GM13976 (cell line): ENCODE measurements around the gene DIABLO.
A peak's percentile ranks its signal among the peaks of the same experiment; 100 is the strongest.
"Not testable (repeated sequence)": the region's sequence is repeated elsewhere in the genome, so short reads cannot be mapped to it uniquely, and the experiment has no call there.

Experiments used
- DNase-seq: peaks from one replicate; pipeline ENCODE4 v3.0.0; 2012; ENCODE audit warnings: low spot score
- in situ Hi-C: fragments of 300-500 bp; cut with MboI; formaldehyde crosslinking; loops from one replicate; pipeline ENCODE4 v1.12.0; 2022; ENCODE audit warnings: low sequenced_read_pairs, mixed read lengths, inconsistent platforms; ENCODE audit not compliant: unreplicated experiment
- TF ChIP-seq, protein P1 (sequence below): IDR thresholded peaks from 2 replicates; pipeline ENCODE4 v1.5.1; 2012; ENCODE audit warnings: borderline replicate concordance, mild to moderate bottlenecking; ENCODE audit not compliant: insufficient read depth; ENCODE audit errors: extremely low read depth, missing control alignments, control extremely low read depth

Gene DIABLO

DNA sequence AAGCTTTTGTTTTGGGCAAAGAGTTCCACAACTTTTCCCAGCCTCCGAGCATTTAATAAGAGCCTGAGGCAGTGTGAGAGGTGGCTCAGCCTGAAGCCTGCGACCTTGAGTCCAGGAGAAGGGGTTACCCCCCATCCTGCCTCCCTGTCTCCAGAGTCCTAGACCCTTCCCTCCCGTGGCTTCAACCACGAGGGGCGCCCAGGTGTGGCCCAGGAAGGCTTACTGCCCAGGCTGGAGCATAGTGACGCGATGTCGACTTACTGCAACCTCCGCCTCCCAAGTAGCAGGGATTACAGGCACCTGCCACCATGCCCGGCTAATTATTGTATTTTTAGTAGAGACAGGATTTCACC, 42.3 kb downstream of the DIABLO start:
- TF ChIP-seq, protein P1, sequence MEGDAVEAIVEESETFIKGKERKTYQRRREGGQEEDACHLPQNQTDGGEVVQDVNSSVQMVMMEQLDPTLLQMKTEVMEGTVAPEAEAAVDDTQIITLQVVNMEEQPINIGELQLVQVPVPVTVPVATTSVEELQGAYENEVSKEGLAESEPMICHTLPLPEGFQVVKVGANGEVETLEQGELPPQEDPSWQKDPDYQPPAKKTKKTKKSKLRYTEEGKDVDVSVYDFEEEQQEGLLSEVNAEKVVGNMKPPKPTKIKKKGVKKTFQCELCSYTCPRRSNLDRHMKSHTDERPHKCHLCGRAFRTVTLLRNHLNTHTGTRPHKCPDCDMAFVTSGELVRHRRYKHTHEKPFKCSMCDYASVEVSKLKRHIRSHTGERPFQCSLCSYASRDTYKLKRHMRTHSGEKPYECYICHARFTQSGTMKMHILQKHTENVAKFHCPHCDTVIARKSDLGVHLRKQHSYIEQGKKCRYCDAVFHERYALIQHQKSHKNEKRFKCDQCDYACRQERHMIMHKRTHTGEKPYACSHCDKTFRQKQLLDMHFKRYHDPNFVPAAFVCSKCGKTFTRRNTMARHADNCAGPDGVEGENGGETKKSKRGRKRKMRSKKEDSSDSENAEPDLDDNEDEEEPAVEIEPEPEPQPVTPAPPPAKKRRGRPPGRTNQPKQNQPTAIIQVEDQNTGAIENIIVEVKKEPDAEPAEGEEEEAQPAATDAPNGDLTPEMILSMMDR = no peak
- in situ Hi-C loops = no loop called here
- DNase-seq = no peak

- DNase-seq = peak; percentile 76
- TF ChIP-seq, protein P1 = no peak
- in situ Hi-C loops = no loop called here
Measured at GRCh38 chr12:122182887-122183587, 42.8 kb downstream of the DIABLO start, which contains the start of gene LRRC43. Gene LRRC43 (plus strand): TSS chr12:122183123. CDS start chr12:122183145, 22 bp downstream.

- DNase-seq, in situ Hi-C loops: not testable (repeated sequence)
Measured at GRCh38 chr12:122176473-122176872, 49.4 kb downstream of the DIABLO start.

GRCh38 chr12:122174155-122174845, 51.6 kb downstream of the DIABLO start, which contains the start of gene IL31:
Gene IL31 (minus strand): TSS chr12:122174221. CDS start chr12:122174172, 49 bp downstream.
- TF ChIP-seq, protein P1 = no peak
- in situ Hi-C loops = no loop called here

GRCh38 chr12:122172262-122172939, 53.5 kb downstream of the DIABLO start:
- DNase-seq = no peak
- TF ChIP-seq, protein P1 = no peak
- in situ Hi-C loops = no loop called here

More at GRCh38 chr12:122174155-122174845, 51.6 kb downstream of the DIABLO start, which contains the start of gene IL31:
- DNase-seq = no peak

DNA sequence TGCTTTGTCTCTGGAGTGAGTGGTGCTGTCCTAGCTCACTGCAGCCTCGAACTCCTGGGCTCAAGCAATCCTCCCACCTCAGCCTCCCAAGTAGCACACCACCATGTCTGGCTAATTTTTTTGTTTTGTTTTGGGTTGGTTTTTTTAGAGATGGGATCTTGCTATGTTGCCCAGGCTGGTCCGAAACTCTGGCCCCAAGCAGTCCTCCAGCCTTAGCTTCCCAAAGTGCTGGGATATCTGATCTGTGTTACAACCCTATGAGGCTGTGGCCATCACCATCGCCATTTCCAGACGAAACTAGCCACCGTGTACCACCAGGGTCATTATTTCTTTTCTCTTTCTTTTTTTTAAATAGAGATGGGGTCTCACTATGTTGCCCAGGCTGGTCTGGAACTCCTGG, 54.5 kb downstream of the DIABLO start:
- TF ChIP-seq, protein P1 = no peak
- no peak for DNase-seq
- in situ Hi-C loops = no loop called here
